Large intestine (tissue), 3 donors: ENCODE measurements around the gene PLAAT1. TPM values are rescaled to one million over a fixed set of nuclear protein-coding genes. Genes with fewer than 3 reads are reported as not detected.

Experiments
- DNase-seq, 2 donors: peaks; one replicate each; pipeline versions ENCODE4 v3.0.0 to v3.0.0-alpha.2; 2013
- H3K27ac ChIP-seq: one replicate; pipeline ENCODE4 v1.5.1; 2013; ENCODE audit warnings: low read length
- H3K27me3 ChIP-seq: 2 replicates; pipeline ENCODE4 v1.6.1; 2013; ENCODE audit warnings: low read length; ENCODE audit not compliant: control insufficient read depth, insufficient read depth
- H3K36me3 ChIP-seq: 2 replicates; pipeline ENCODE4 v1.6.1; 2013; ENCODE audit warnings: low read length; ENCODE audit not compliant: control insufficient read depth, insufficient read depth
- H3K4me1 ChIP-seq: one replicate; pipeline ENCODE4 v1.6.1; 2013; ENCODE audit warnings: low read length; ENCODE audit not compliant: control insufficient read depth, insufficient read depth
- H3K4me3 ChIP-seq: one replicate; pipeline ENCODE4 v1.5.1; 2013; ENCODE audit warnings: low read length
- H3K9me3 ChIP-seq: one replicate; pipeline ENCODE4 v1.6.1; 2013; ENCODE audit warnings: mild to moderate bottlenecking, low read depth, low read length, moderate library complexity; ENCODE audit not compliant: control insufficient read depth
- WGBS: methylation state at CpG from one replicate; pipeline ENCODE4 v1.1.5; 2013; ENCODE audit warnings: low lambda C conversion rate; ENCODE audit not compliant: insufficient coverage; 5-methylcytosine and 5-hydroxymethylcytosine counted together
- polyA plus RNA-seq: library from polyadenylated mRNA; unstranded; fragments of 120-200 nt; gene quantifications from one replicate; pipeline ENCODE4 v1.2.1, GENCODE V29; 2013

Gene PLAAT1
- polyA plus RNA-seq, 1 donor, result 0.24 TPM

DNA sequence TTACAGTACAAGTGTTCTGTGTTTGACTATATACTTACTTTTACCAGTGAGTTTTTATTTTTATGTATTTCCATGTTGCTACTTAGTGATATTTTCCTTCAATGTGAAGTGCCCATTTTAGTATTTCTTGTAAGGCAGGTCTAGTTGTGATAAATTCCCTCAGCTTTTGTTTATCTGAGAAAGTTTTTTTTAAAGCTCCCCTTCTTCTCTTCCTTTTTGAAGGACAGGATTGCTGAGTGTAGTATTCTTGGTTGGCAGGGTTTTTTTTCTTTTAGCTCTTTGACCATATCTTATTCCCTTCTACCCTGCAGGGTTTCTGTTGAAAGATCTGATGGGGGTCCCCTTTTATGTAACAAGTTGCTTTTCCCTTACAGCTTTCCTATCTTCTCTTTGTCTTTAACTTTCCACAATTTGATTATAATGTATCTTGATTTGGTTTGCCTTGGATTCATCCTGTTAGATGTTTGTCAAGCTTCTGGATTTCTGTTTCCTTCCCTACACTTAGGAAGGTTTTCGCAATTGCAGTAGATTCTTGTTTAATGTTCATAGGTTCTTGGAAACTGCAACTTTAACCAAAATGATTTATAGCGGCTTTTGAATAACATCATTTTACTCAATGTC, 7.9 kb downstream of the PLAAT1 start:
- Histone ChIP-seq H3K27ac (no peak overlapping the region), H3K9me3 (peaks cover 12% of the 10 kb centered on the region), H3K36me3 (no peaks in the 10 kb centered on the region), H3K4me3 (no peak overlapping the region), H3K27me3 (no peaks in the 10 kb centered on the region), H3K4me1 (no peaks in the 10 kb centered on the region)
- no peak for DNase-seq
- 0% methylated on average over 1 of the region's 2 CpGs for WGBS

DNA sequence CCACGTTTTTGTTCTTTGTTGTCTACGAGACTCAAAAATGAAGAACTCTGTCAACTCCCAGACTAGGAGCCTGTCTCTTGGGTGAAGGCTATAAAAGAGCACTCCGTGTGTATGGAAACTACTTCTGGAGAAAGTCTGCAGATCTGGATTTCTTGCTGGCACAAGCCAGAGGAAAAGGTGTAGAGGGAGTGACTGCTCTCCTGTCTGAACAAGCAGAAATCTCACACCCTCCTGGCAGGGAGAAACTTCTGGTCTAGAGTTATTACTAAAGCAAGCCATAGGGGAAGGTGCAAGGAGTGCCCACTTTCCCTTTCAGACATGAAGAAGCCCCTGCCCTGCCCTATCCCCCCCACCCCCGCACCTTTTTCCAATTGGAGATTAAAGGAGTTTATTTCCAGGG, 9.5 kb downstream of the PLAAT1 start:
- no peaks in the 10 kb centered on the region for H3K4me1 ChIP-seq
- no CpG with 5 or more reads among the region's 4 CpGs for WGBS
- H3K9me3 ChIP-seq, result peaks cover 12% of the 10 kb centered on the region
- H3K27ac ChIP-seq, result no peak overlapping the region
- H3K27me3 ChIP-seq, result no peaks in the 10 kb centered on the region
- no peak overlapping the region for H3K4me3 ChIP-seq
- no peak for DNase-seq
- no peaks in the 10 kb centered on the region for H3K36me3 ChIP-seq

DNA sequence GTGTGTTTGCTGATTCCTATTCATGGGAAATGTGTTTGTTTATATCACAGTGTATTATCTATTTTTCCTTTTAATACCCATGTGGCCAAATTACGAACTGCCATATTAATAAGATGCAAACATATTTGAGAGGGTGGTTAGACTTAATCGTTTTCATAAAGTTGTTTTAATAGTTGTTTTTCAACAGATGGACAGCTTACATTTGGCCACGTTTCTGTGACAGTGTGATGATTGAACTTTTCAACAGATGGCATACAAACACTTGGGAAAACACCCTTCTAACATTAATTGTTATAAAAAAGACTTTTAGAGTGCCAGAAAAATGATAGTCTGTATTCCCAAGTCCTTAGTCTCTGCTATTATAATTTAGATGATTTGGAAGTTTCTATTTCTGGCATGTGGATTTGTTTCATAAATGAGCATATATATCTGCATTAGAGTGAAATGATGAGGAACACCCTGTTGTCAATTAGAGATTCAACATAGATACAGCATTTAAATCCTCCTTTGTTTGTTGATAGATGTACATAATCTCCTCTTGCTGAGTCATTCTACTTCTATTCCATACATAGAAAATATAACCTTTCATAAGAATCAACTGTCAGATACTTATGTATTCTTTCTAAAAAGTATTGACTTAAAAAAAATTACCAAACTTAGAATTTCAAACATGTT, 13.1 kb downstream of the PLAAT1 start:
- 90% methylated on average over 2 of the region's 3 CpGs for WGBS
- peaks cover 5% of the 10 kb centered on the region for H3K9me3 ChIP-seq

DNA sequence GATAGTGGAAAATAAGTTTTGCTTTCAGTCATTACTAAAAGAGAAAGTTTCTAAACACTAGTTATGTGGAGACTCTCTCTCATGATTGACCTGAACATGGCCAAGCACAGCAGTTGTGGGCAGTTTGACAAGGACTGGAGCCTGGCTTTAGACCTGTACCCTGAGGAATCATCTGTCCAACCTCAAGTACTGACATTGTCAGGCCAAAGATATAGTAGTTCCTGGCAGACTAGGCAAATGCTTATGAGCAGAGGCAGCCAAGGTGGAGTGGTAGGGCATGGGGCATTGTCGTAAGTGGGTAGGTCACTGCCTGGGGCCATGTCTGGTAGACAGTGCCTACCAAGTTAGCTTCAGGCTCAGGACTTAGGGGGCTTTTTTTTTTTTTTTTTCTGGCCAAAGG, 20.9 kb downstream of the PLAAT1 start:
- no CpG with 5 or more reads among the region's 1 CpG for WGBS

More for the DNA sequence above, 13.1 kb downstream of the PLAAT1 start:
- no peak overlapping the region for H3K4me3 ChIP-seq
- H3K27me3 ChIP-seq, result no peaks in the 10 kb centered on the region
- no peak for DNase-seq
- H3K4me1 ChIP-seq, result no peaks in the 10 kb centered on the region
- H3K36me3 ChIP-seq, result no peaks in the 10 kb centered on the region
- H3K27ac ChIP-seq, result no peak overlapping the region

DNA sequence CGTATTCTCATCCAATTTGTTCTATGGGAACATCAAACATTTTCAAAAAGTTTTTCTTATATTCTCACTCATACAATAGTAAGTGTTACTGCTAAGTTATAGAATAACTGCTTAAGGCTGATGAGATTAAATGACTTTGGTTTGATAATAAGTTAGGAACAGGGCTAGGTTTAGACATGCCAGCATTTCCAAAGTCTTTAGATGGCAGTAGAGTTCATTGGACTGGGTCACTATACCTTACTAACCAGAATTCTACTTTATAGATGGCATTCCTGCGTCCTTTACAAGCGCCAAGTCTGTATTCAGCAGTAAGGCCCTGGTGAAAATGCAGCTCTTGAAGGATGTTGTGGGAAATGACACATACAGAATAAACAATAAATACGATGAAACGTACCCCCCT, 21.7 kb downstream of the PLAAT1 start:
- DNase-seq, result no peak
- H3K4me3 ChIP-seq, result no peak overlapping the region
- H3K27me3 ChIP-seq, result no peaks in the 10 kb centered on the region
- no peaks in the 10 kb centered on the region for H3K4me1 ChIP-seq
- no peaks in the 10 kb centered on the region for H3K36me3 ChIP-seq
- no peaks in the 10 kb centered on the region for H3K9me3 ChIP-seq
- 70% methylated on average over 1 of the region's 5 CpGs for WGBS
- no peak overlapping the region for H3K27ac ChIP-seq

More for the DNA sequence above, 20.9 kb downstream of the PLAAT1 start:
- Histone ChIP-seq H3K4me1 (no peaks in the 10 kb centered on the region), H3K27me3 (no peaks in the 10 kb centered on the region), H3K27ac (no peak overlapping the region), H3K4me3 (no peak overlapping the region), H3K36me3 (no peaks in the 10 kb centered on the region), H3K9me3 (no peaks in the 10 kb centered on the region)
- DNase-seq, result no peak

DNA sequence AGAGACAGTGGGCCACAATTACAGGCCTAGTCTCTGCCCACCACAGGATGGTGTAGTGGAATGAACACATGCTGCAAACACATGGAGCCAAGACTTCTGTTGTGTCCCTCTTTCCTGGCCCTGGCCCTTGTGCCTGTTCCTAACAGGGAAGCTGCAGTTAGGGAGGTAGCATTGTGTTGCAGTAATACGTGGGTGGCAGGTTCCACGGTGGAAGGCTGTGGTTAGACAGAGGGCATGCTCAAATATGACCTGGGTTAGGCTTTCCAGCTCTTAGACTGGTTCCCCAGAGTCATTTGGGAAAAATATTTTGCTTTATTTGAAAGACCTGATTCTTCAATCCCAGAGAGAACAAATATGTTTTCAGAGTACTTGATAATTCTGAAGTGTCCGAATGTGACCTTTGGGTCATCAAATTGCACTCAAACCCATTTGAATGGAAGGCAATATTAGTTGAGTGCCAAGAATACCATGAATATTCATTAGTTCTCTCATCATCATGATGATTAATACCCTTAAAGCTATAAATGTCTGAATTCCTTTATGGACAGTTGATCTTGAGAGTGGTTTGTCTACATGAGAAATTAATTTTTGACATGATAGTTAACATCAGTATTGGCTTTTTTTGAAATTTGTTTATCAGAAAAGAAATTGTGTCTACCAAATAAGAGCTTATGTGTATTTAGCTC, 28.5 kb downstream of the PLAAT1 start:
- WGBS, result no CpG with 5 or more reads among the region's 3 CpGs
- no peak for DNase-seq
- Histone ChIP-seq H3K27ac (no peak overlapping the region), H3K4me1 (no peaks in the 10 kb centered on the region), H3K9me3 (no peaks in the 10 kb centered on the region), H3K4me3 (no peak overlapping the region), H3K27me3 (no peaks in the 10 kb centered on the region), H3K36me3 (no peaks in the 10 kb centered on the region)

DNA sequence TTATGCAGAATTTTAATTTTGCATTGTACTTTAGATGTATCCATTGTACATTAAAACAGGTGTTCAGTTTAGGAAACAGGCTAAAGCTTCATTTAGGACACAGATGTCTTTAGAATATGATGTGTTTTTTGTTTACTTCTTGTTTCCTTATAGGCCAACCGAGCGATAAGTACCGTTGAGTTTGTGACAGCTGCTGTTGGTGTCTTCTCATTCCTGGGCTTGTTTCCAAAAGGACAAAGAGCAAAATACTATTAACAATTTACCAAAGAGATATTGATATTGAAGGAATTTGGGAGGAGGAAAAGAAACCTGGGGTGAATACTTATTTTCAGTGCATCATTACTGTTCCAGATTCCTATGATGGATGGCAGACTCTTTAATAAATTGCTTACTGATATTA, 29.4 kb downstream of the PLAAT1 start:
- WGBS, result 60% methylated on average over 2 of the region's 3 CpGs
- H3K4me1 ChIP-seq, result no peaks in the 10 kb centered on the region
- no peak for DNase-seq
- no peaks in the 10 kb centered on the region for H3K9me3 ChIP-seq
- no peak overlapping the region for H3K4me3 ChIP-seq
- H3K27me3 ChIP-seq, result no peaks in the 10 kb centered on the region
- H3K27ac ChIP-seq, result no peak overlapping the region
- no peaks in the 10 kb centered on the region for H3K36me3 ChIP-seq

DNA sequence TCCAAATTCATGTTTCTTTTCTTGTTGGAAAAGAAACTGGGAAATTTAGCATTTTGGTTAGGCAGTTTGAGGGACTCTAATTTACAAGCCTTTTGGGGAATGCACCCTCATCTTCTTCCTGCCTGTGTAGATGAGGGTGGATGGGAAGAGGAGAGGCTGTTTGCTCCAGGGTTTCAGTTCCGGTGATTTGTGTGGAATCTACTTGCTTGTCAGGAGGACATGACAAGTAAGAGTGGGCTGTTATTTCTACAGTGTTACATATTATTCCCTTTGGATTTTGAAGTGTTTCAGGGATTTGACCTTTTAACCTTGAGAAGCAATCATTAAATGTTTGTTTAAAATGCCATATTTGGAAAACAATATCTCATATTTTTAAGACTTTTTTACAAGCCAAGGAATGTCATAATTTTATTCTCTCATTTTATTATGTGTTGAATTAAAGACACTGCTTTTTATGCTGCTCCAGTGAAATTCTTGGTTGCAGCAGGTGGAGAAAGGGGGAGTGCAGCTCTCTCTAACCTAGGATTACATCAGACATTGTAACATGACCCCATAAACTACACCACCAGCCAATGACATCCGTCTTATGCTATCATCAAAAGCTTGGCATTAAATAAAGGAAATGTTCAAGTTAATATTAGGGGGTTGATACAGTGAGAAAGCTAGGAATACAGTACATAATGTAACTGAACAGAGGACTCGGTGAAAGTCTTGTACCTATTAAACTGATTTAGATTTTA, 30.2 kb downstream of the PLAAT1 start:
- Histone ChIP-seq H3K27me3 (no peaks in the 10 kb centered on the region), H3K27ac (no peak overlapping the region), H3K4me3 (no peak overlapping the region), H3K9me3 (no peaks in the 10 kb centered on the region), H3K4me1 (no peaks in the 10 kb centered on the region), H3K36me3 (no peaks in the 10 kb centered on the region)
- WGBS, result no CpG with 5 or more reads among the region's 3 CpGs
- DNase-seq, result no peak

DNA sequence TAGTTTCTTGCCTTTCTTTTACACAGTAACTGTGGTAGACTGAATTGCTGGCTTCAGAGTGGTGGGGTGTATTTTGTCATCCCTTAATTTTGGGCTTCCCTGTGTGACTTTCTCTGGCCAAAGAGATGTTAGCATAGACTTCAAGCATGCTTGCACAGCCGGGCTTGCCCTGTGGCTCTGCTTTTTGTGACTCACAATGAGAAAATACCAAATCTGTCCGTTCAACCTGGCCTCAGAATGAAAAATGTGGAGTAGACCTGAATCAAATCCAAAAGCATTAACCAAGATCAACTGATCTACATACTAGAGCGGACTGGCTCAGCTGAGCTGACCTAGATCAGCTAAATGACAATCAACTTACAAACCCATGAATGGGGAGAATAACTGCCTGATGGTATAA, 51.4 kb downstream of the PLAAT1 start:
- Histone ChIP-seq H3K36me3 (no peaks in the 10 kb centered on the region), H3K27ac (no peak overlapping the region), H3K9me3 (no peaks in the 10 kb centered on the region), H3K27me3 (no peaks in the 10 kb centered on the region), H3K4me3 (no peak overlapping the region), H3K4me1 (no peaks in the 10 kb centered on the region)
- no CpG with 5 or more reads among the region's 3 CpGs for WGBS
- no peak for DNase-seq

DNA sequence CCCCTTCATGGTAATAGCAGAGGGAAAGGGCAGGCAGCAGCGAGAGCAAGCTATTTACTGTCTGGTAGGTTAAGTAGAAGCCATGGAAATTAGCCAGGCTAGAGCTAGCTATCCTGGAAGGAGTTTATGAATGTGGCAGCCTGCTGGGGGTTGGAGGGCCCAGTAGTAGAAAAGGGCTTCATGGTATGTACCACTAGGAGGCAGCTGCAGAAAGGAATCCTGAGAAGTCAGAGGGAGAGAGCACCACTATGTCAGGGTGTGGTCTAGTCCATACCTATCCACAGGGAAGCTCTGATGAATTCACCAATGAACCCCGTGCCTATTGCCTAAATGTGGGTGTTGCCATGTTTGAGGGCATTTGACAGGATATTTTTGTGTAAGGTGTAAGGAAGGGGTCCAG, 55.0 kb downstream of the PLAAT1 start:
- no peak for DNase-seq
- Histone ChIP-seq H3K4me3 (no peak overlapping the region), H3K9me3 (no peaks in the 10 kb centered on the region), H3K4me1 (no peaks in the 10 kb centered on the region), H3K36me3 (no peaks in the 10 kb centered on the region), H3K27ac (no peak overlapping the region), H3K27me3 (no peaks in the 10 kb centered on the region)
- no CpG with 5 or more reads among the region's 2 CpGs for WGBS
